Mesothelial cell of epicardium (in vitro differentiated cells): ENCODE results near the gene ZNF365. TPM values are rescaled to one million over a fixed set of nuclear protein-coding genes. Genes with fewer than 3 reads are reported as not detected.
A peak's percentile ranks its signal among the peaks of the same experiment; 100 is the strongest.
"Not testable (repeated sequence)": the region's sequence is repeated elsewhere in the genome, so short reads cannot be mapped to it uniquely, and the experiment has no call there.

ENCODE experiments used
- DNase-seq, 2 experiments: peaks; one replicate each; pipeline ENCODE4 v3.0.0; 2021; ENCODE audit warnings: low spot score in 2 of 2; ENCODE audit not compliant: unreplicated experiment in 2 of 2
- H3K27ac Mint-ChIP-seq: 2 replicates; pipeline ENCODE4 v1.8.0; 2021; ENCODE audit warnings: mixed read lengths
- H3K27me3 Mint-ChIP-seq: 2 replicates; pipeline ENCODE4 v1.8.0; 2021; ENCODE audit warnings: low read depth, mixed read lengths
- H3K36me3 Mint-ChIP-seq: 2 replicates; pipeline ENCODE4 v1.8.0; 2021; ENCODE audit warnings: mixed read lengths
- H3K4me1 Mint-ChIP-seq: 2 replicates; pipeline ENCODE4 v1.8.0; 2021; ENCODE audit warnings: mixed read lengths
- H3K4me3 Mint-ChIP-seq: 2 replicates; pipeline ENCODE4 v1.8.0; 2021; ENCODE audit warnings: mild to moderate bottlenecking, moderate library complexity, mixed read lengths
- H3K9me3 Mint-ChIP-seq: 2 replicates; pipeline ENCODE4 v1.8.0; 2021; ENCODE audit warnings: mixed read lengths
- CTCF ChIP-seq: fragments of 200-600 bp; sonication (generic); IDR thresholded peaks from one replicate; pipeline ENCODE4 v1.5.0; 2021; ENCODE audit warnings: antibody characterized with exemption; ENCODE audit not compliant: unreplicated experiment
- total RNA-seq: library from RNA; stranded (reverse); gene quantifications from 3 replicates; pipeline ENCODE4 v1.2.1, GENCODE V29; 2021

Gene ZNF365
- total RNA-seq, 1 donor from 2014 or later, result not detected

GRCh38 chr10:62373639-62373994 is 552 bp upstream of the ZNF365 start:
- DNase-seq, result no peak
- H3K36me3 Mint-ChIP-seq, result no peaks in the 10 kb centered on the region
- peaks cover 53% of the 10 kb centered on the region for H3K27me3 Mint-ChIP-seq
- H3K27ac Mint-ChIP-seq, result no peak overlapping the region
- peaks cover 7% of the 10 kb centered on the region for H3K4me1 Mint-ChIP-seq
- H3K9me3 Mint-ChIP-seq, result no peaks in the 10 kb centered on the region
- H3K4me3 Mint-ChIP-seq, result peak overlapping the region; percentile 68
- no peak for TF ChIP-seq CTCF

- no peaks in the 10 kb centered on the region for H3K9me3 Mint-ChIP-seq
- peaks cover 7% of the 10 kb centered on the region for H3K4me1 Mint-ChIP-seq
- H3K4me3 Mint-ChIP-seq, result peak overlapping the region; percentile 62
- H3K36me3 Mint-ChIP-seq, result no peaks in the 10 kb centered on the region
- peaks cover 51% of the 10 kb centered on the region for H3K27me3 Mint-ChIP-seq
- no peak overlapping the region for H3K27ac Mint-ChIP-seq
- no peak for TF ChIP-seq CTCF
- DNase-seq, result no peak
These were observed 917 bp downstream of the ZNF365 start for GRCh38 chr10:62374862-62375710.

- no peak for TF ChIP-seq CTCF
- peaks cover 51% of the 10 kb centered on the region for H3K27me3 Mint-ChIP-seq
- no peaks in the 10 kb centered on the region for H3K9me3 Mint-ChIP-seq
- peaks cover 7% of the 10 kb centered on the region for H3K4me1 Mint-ChIP-seq
- no peaks in the 10 kb centered on the region for H3K36me3 Mint-ChIP-seq
- no peak for DNase-seq
- H3K27ac Mint-ChIP-seq, result no peak overlapping the region
- H3K4me3 Mint-ChIP-seq, result no peak overlapping the region
These were observed 2.2 kb downstream of the ZNF365 start for GRCh38 chr10:62376071-62377025.

GRCh38 chr10:62377026-62377415 is 2.9 kb downstream of the ZNF365 start:
- no peak for TF ChIP-seq CTCF
- Mint-ChIP-seq H3K9me3 (no peaks in the 10 kb centered on the region), H3K4me1 (peaks cover 7% of the 10 kb centered on the region), H3K4me3 (no peak overlapping the region), H3K27ac (no peak overlapping the region), H3K27me3 (peaks cover 46% of the 10 kb centered on the region), H3K36me3 (no peaks in the 10 kb centered on the region)
- no peak for DNase-seq

GRCh38 chr10:62377966-62378365 is 3.8 kb downstream of the ZNF365 start:
- peaks cover 7% of the 10 kb centered on the region for H3K4me1 Mint-ChIP-seq
- peaks cover 38% of the 10 kb centered on the region for H3K27me3 Mint-ChIP-seq
- no peak for DNase-seq
- H3K36me3 Mint-ChIP-seq, result no peaks in the 10 kb centered on the region
- no peak overlapping the region for H3K27ac Mint-ChIP-seq
- TF ChIP-seq CTCF, result no peak
- no peak overlapping the region for H3K4me3 Mint-ChIP-seq
- H3K9me3 Mint-ChIP-seq, result no peaks in the 10 kb centered on the region

GRCh38 chr10:62378877-62379276 is 4.7 kb downstream of the ZNF365 start:
- H3K27me3 Mint-ChIP-seq, result peaks cover 29% of the 10 kb centered on the region

More at GRCh38 chr10:62378877-62379276, 4.7 kb downstream of the ZNF365 start:
- not testable (repeated sequence) for DNase-seq, H3K36me3 Mint-ChIP-seq, H3K9me3 Mint-ChIP-seq, H3K4me1 Mint-ChIP-seq, H3K4me3 Mint-ChIP-seq, H3K27ac Mint-ChIP-seq
